ENCODE measurements around the gene OR1L1. TPM values are rescaled to one million over a fixed set of nuclear protein-coding genes. Genes with fewer than 3 reads are reported as not detected.

Gene OR1L1, protein sequence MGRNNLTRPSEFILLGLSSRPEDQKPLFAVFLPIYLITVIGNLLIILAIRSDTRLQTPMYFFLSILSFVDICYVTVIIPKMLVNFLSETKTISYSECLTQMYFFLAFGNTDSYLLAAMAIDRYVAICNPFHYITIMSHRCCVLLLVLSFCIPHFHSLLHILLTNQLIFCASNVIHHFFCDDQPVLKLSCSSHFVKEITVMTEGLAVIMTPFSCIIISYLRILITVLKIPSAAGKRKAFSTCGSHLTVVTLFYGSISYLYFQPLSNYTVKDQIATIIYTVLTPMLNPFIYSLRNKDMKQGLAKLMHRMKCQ
- not detected in 2 replicates for total RNA-seq (2021; fragmentation: NEBNext Ultra II Directional; extraction: Animal tissue kit (Norgen Biotek cat#: 25700))
- polyA plus RNA-seq (2011; rRNA removed), result not detected in 2 replicates
- not detected for polyA plus RNA-seq (2011; cell fraction: cytosol; rRNA removed)
- not detected for polyA plus RNA-seq (2011; cell fraction: nucleus; rRNA removed)
- not detected in 4 replicates for polyA plus RNA-seq (2012, experiment 1 of 2)
- not detected for polyA plus RNA-seq (2012, experiment 2 of 2)
- polyA plus RNA-seq (2013, experiment 1 of 2), result not detected
- not detected for polyA plus RNA-seq (2013, experiment 2 of 2)
- not detected in 2 replicates for polyA minus RNA-seq (2011; rRNA and poly(A)+ RNA removed)
- polyA minus RNA-seq (2011; cell fraction: cytosol; rRNA and poly(A)+ RNA removed), result not detected
- polyA minus RNA-seq (2011; cell fraction: nucleus; rRNA and poly(A)+ RNA removed), result not detected
- long read RNA-seq, experiment 1, result 0 reads
- long read RNA-seq, experiment 2, result 0 reads

DNA sequence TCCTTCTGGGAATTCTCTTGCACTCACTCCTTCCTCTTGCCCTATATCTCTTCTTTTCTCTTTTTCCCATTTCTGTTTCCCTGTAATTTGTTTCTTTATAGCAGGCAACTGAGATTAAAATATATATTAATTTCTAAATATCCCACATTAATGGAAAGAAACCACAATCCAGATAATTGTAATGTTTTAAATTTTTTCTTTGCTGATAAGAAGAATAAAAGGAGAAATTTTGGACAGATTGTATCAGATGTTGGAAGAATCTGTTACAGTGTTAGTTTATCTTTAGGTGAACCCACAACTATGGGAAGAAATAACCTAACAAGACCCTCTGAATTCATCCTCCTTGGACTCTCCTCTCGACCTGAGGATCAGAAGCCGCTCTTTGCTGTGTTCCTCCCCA, at the start of gene OR1L1:
TSS of gene OR1L1 (plus strand) at position 301 of the 400 bp plus-strand sequence. CDS start at position 301, 0 bp downstream.
- Histone ChIP-seq H3K23ac (ENCODE audit: insufficient read length) (no peak within 1 kb of the TSS), H3K4me1 (replicated peaks in 1 of 4; ENCODE audit: control insufficient read depth in 3 of 4, insufficient read depth in 4 of 4, low read length in 3 of 4) (no peaks in the 10 kb centered on the region), H3K27ac (ENCODE audit: low read depth, low read length) (no peak within 1 kb of the TSS), H3K79me1 (ENCODE audit: low read depth, low read length) (no peaks in the 10 kb centered on the region), H4K8ac (ENCODE audit: extremely low read depth, insufficient read depth, low read length) (no peak within 1 kb of the TSS), H2BK15ac (ENCODE audit: low read length) (no peak within 1 kb of the TSS), H2AFZ (ENCODE audit: low read length) (no peak within 1 kb of the TSS), H3K4me2 (ENCODE audit: insufficient read depth in 1 of 2, low read depth in 2 of 2, low read length in 2 of 2) (no peak within 1 kb of the TSS), H3K56ac (replicated peaks; ENCODE audit: insufficient read length, low read depth, low read length) (no peak within 1 kb of the TSS), H2AK5ac (ENCODE audit: low read depth, low read length) (no peak within 1 kb of the TSS), H3K4ac (replicated peaks; ENCODE audit: insufficient read length, low read depth, low read length) (no peak within 1 kb of the TSS), H3K79me2 (ENCODE audit: control insufficient read depth in 1 of 2, insufficient read depth in 2 of 2, low read length in 2 of 2) (no peaks in the 10 kb centered on the region), H4K20me1 (replicated peaks in 1 of 2; ENCODE audit: control insufficient read depth in 1 of 2, insufficient read depth in 2 of 2, low read length in 2 of 2) (no peaks in the 10 kb centered on the region), H3K23me2 (ENCODE audit: low read depth, low read length) (no peaks in the 10 kb centered on the region), H2BK120ac (replicated peaks; ENCODE audit: low read depth, low read length) (no peak within 1 kb of the TSS), H3K27me3 (replicated peaks in 1 of 4; ENCODE audit: control insufficient read depth in 3 of 4, extremely low read depth in 1 of 4, insufficient read depth in 3 of 4, low read length in 3 of 4) (no peaks in the 10 kb centered on the region), H2BK12ac (ENCODE audit: low read depth, low read length) (no peak within 1 kb of the TSS), H4K5ac (ENCODE audit: insufficient read length, low read depth, low read length) (no peak within 1 kb of the TSS), H4K91ac (replicated peaks; ENCODE audit: insufficient read length, low read length) (no peak within 1 kb of the TSS), H2BK20ac (ENCODE audit: low read length) (no peak within 1 kb of the TSS), H3K4me3 (ENCODE audit: extremely low read depth in 1 of 4, insufficient read depth in 2 of 4, low read depth in 3 of 4, low read length in 4 of 4) (no peak within 1 kb of the TSS), H2BK5ac (ENCODE audit: low read depth, low read length) (no peak within 1 kb of the TSS), H3K36me3 (ENCODE audit: control insufficient read depth in 2 of 4, insufficient read depth in 4 of 4, low read length in 3 of 4) (no peaks in the 10 kb centered on the region), H3K18ac (ENCODE audit: extremely low read depth, low read length) (no peak within 1 kb of the TSS), H3K14ac (ENCODE audit: insufficient read length) (no peak within 1 kb of the TSS), H3K9ac (replicated peaks in 1 of 4; ENCODE audit: extremely low read depth in 1 of 4, low read depth in 3 of 4, low read length in 3 of 4) (no peak within 1 kb of the TSS), H3K9me3 (ENCODE audit: insufficient read depth in 2 of 2, low read depth in 1 of 2, low read length in 1 of 2) (peaks cover 68 to 74% of the 10 kb centered on the region in 2 experiments)
- DNase-seq (ENCODE audit: low read depth in 1 of 2, low spot score in 2 of 2) (no peak), FAIRE-seq (no peak)
- 31% methylated on average over 2 of the region's 2 CpGs; no CpG with 5 or more reads in 1 of the 2 experiments for WGBS, 2 experiments (ENCODE audit: extremely low coverage in 1 of 2, insufficient coverage in 1 of 2, insufficient read length in 1 of 2, insufficient replicate concordance in 2 of 2, low coverage in 1 of 2, low lambda C conversion rate in 2 of 2, missing lambda C conversion rate in 1 of 2)
- CTCF ChIA-PET (ENCODE audit: partially characterized antibody), result no interaction called here
- POLR2A ChIA-PET (ENCODE audit: partially characterized antibody), result no interaction called here
- no peak for TF ChIP-seq NRF1 (IDR thresholded peaks at IDR 0.05; ENCODE audit: low read depth, low read length)
- no peak for TF ChIP-seq ZNF274 (IDR thresholded peaks at IDR 0.05; ENCODE audit: borderline replicate concordance, extremely low read depth, low read length)
- TF ChIP-seq, protein P1, sequence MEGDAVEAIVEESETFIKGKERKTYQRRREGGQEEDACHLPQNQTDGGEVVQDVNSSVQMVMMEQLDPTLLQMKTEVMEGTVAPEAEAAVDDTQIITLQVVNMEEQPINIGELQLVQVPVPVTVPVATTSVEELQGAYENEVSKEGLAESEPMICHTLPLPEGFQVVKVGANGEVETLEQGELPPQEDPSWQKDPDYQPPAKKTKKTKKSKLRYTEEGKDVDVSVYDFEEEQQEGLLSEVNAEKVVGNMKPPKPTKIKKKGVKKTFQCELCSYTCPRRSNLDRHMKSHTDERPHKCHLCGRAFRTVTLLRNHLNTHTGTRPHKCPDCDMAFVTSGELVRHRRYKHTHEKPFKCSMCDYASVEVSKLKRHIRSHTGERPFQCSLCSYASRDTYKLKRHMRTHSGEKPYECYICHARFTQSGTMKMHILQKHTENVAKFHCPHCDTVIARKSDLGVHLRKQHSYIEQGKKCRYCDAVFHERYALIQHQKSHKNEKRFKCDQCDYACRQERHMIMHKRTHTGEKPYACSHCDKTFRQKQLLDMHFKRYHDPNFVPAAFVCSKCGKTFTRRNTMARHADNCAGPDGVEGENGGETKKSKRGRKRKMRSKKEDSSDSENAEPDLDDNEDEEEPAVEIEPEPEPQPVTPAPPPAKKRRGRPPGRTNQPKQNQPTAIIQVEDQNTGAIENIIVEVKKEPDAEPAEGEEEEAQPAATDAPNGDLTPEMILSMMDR (IDR thresholded peaks at IDR 0.05; ENCODE audit: control extremely low read depth in 1 of 3, insufficient read depth in 1 of 3, low read depth in 1 of 3, low read length in 3 of 3), result no peak
- TF ChIP-seq KDM5A (IDR thresholded peaks at IDR 0.05; ENCODE audit: low read length), result no peak
- no peak for TF ChIP-seq JUN (IDR thresholded peaks at IDR 0.05; ENCODE audit: low read depth, low read length)
- TF ChIP-seq SP2 (IDR thresholded peaks at IDR 0.05; ENCODE audit: low read length), result no peak
- TF ChIP-seq FOSL1 (IDR thresholded peaks at IDR 0.05; ENCODE audit: insufficient read depth, low read depth, low read length), result no peak
- no peak for TF ChIP-seq RBBP5 (IDR thresholded peaks at IDR 0.05; ENCODE audit: borderline replicate concordance, low read depth, low read length)
- TF ChIP-seq CBX8 (IDR thresholded peaks at IDR 0.05; ENCODE audit: borderline replicate concordance, low read depth, low read length), result no peak

Measured in H1 (cell line).